Brain microvascular endothelial cell (primary cell): ENCODE measurements around the gene DHDH.

Experiments used
- DNase-seq: peaks from one replicate; pipeline ENCODE4 v3.0.0-alpha.2; 2020
- H3K27ac ChIP-seq: fragments of 250-450 bp; sonication (Bioruptor Pico); 2 replicates; pipeline ENCODE4 v1.5.1; 2020; ENCODE audit warnings: mild to moderate bottlenecking, moderate library complexity
- H3K27me3 ChIP-seq: fragments of 250-450 bp; sonication (Bioruptor Pico); replicated peaks from 2 replicates; pipeline ENCODE4 v1.5.1; 2020; ENCODE audit warnings: mild to moderate bottlenecking
- H3K36me3 ChIP-seq: fragments of 250-450 bp; sonication (Bioruptor Pico); replicated peaks from 2 replicates; pipeline ENCODE4 v1.5.1; 2020; ENCODE audit warnings: mild to moderate bottlenecking
- H3K4me3 ChIP-seq: 2 replicates; pipeline ENCODE4 v1.5.1; 2011; ENCODE audit warnings: low read depth, mild to moderate bottlenecking, control low read depth, low read length, moderate library complexity
- CTCF ChIP-seq: IDR thresholded peaks from 2 replicates; pipeline ENCODE4 v1.5.1; 2011; ENCODE audit warnings: low read depth, mild to moderate bottlenecking, moderate library complexity, low read length, control low read depth, inconsistent platforms; ENCODE audit errors: missing control alignments
- in situ Hi-C: cut with HindIII; loops from 2 replicates; pipeline ENCODE4 v1.10.0; 2017; ENCODE audit warnings: low sequenced_read_pairs, low pct_ligation_motif_present

DHDH gene

GRCh38 chr19:48990400-48990799 lies 56.9 kb downstream of the DHDH start:
- peaks cover 35% of the 10 kb centered on the region for H3K36me3 ChIP-seq
- DNase-seq: no peak
- TF ChIP-seq CTCF: no peak
- H3K4me3 ChIP-seq: no peak overlapping the region
- H3K27ac ChIP-seq: no peak overlapping the region
- no peaks in the 10 kb centered on the region for H3K27me3 ChIP-seq
- in situ Hi-C loops: no loop called here

GRCh38 chr19:48991011-48991609 lies 57.6 kb downstream of the DHDH start:
- in situ Hi-C loops: no loop called here
- Histone ChIP-seq H3K4me3 (no peak overlapping the region), H3K27me3 (no peaks in the 10 kb centered on the region), H3K36me3 (peaks cover 28% of the 10 kb centered on the region), H3K27ac (no peak overlapping the region)
- DNase-seq: no peak
- no peak for TF ChIP-seq CTCF

GRCh38 chr19:48991873-48992580 lies 58.5 kb downstream of the DHDH start:
- in situ Hi-C loops: no loop called here
- no peak for TF ChIP-seq CTCF
- H3K36me3 ChIP-seq: peaks cover 21% of the 10 kb centered on the region
- DNase-seq: peak; percentile 77
- H3K27ac ChIP-seq: peak overlapping the region; percentile 65
- H3K27me3 ChIP-seq: no peaks in the 10 kb centered on the region
- peak overlapping the region; percentile 91 for H3K4me3 ChIP-seq

DNA sequence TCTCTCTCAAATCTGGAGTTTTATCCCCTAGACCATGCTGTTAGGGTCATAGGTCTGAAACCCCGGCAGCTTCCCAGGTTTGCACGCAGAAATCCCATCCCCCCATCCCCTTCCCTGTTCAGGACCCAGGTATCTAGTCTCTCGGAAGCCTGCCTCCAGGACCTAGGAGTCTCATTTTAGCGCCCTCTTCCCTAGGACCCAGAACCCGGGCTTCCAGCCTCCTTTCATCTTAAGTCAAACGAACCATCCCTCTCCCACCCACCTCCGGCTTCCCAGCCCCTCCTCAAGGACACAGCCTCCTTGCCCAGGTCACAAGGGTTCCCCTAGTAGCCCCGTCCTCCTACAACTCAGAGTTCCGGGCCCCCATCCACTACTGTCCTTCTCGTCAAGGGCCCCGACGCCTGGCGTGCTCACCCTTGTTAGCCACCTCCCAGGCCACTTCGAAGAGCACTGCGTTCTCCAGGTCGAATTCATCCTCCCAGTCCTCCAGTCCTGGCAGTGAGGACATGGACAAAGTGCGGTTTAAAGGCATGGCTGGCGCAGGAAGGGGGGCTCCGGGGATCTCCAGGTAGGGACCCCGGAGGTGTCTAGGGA lies 59.2 kb downstream of the DHDH start:
- in situ Hi-C loops: no loop called here
- no peak for TF ChIP-seq CTCF
- DNase-seq: no peak

DNA sequence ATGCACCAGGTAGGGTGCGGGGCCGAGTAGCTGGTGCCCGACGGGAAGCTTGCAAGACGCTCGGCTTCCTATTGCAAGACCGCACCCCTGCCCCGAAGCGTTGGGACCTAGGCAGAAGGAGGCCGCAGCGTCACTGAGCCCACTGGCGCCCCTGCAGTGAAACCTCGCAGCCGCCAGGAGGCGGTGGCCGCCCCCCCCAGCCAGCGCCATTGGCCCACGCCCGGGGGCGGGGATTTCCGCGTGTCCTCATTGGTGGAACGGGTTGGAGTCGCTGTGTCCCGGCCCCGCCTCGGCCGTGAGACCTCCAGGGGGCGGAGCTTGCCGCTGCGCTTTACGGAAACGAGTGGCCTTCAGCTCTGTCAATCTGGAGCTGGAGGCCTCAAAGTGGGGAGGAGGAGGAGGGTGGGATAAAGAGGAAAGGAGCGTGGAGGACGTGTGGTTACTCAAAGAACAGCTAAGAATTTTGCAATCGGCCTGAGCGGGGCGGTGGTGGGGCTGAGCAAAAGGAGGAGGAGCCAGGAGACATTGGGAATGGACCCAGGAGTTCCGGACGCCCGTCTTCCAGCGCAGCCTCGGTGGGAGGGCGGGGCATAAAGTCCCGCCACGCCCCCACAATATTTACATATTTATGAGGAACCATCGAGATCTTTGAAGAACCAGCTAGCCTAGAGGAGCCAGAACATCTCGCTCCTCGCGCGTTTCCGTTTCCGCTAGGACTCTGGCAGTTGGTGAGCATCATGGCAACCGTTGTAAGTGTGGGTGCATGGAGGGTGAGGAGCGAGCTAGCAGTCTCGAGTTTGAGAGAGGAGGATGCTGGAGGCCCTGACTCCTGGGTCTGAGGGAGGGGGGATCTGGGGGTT lies 59.9 kb downstream of the DHDH start, which contains the start of the genes GYS1 and RUVBL2:
Gene GYS1, minus strand, starts transcription at position 135 of the 860 bp plus-strand sequence. CDS start 197 bp downstream, outside the sequence.
Gene RUVBL2, plus strand, starts transcription at position 713 of the 860 bp plus-strand sequence. Its CDS starts 25 bp downstream, at position 738.
- in situ Hi-C loops: no loop called here
- peak; percentile 99 for DNase-seq
- H3K27me3 ChIP-seq: no peaks in the 10 kb centered on the region
- peaks cover 14% of the 10 kb centered on the region for H3K36me3 ChIP-seq
- H3K4me3 ChIP-seq: peak within 1 kb of the TSS; percentile 91
- peak within 1 kb of the TSS; percentile 66 for H3K27ac ChIP-seq
- TF ChIP-seq CTCF: peak; percentile 84

More for the DNA sequence above, 59.2 kb downstream of the DHDH start:
- Histone ChIP-seq H3K27ac (peak overlapping the region; percentile 65), H3K4me3 (peak overlapping the region; percentile 91), H3K36me3 (peaks cover 18% of the 10 kb centered on the region), H3K27me3 (no peaks in the 10 kb centered on the region)
